ENCODE results near the gene RPL38.

RPL38 gene

GRCh38 chr17:74217037-74217730 lies 13.7 kb downstream of the RPL38 start:
- no peak for ATAC-seq
- no peak for TF ChIP-seq BACH2 (CRISPR knock-in tag; IDR thresholded peaks at IDR 0.05; ENCODE audit: borderline replicate concordance)
- TF ChIP-seq ESRRG (CRISPR knock-in tag; IDR thresholded peaks at IDR 0.05), result no peak
- no peak for TF ChIP-seq POU6F1 (CRISPR knock-in tag; IDR thresholded peaks at IDR 0.05; ENCODE audit: borderline replicate concordance, low read depth)
- TF ChIP-seq CSDC2 (CRISPR knock-in tag; IDR thresholded peaks at IDR 0.05), result no peak
- TF ChIP-seq TOX (CRISPR knock-in tag; IDR thresholded peaks at IDR 0.05; ENCODE audit: borderline replicate concordance), result no peak
- TF ChIP-seq OSR1 (CRISPR knock-in tag; IDR thresholded peaks at IDR 0.05), result no peak
- TF ChIP-seq ZFP30 (CRISPR knock-in tag; IDR thresholded peaks at IDR 0.05), result no peak
- no peak for TF ChIP-seq SNAI2 (CRISPR knock-in tag; IDR thresholded peaks at IDR 0.05)
- no peak for TF ChIP-seq GLIS3 (CRISPR knock-in tag; IDR thresholded peaks at IDR 0.05)
- TF ChIP-seq ZFP3 (CRISPR knock-in tag; IDR thresholded peaks at IDR 0.05), result no peak
- TF ChIP-seq ISL1 (CRISPR knock-in tag; IDR thresholded peaks at IDR 0.05), result no peak
- TF ChIP-seq ZC3H10 (CRISPR knock-in tag; IDR thresholded peaks at IDR 0.05), result no peak
- no peak for TF ChIP-seq CREB5 (CRISPR knock-in tag; IDR thresholded peaks at IDR 0.05; ENCODE audit: low read depth)
- TF ChIP-seq ZNF8 (CRISPR knock-in tag; IDR thresholded peaks at IDR 0.05), result no peak

GRCh38 chr17:74217888-74218287 lies 14.4 kb downstream of the RPL38 start:
- ATAC-seq, result no peak
- TF ChIP-seq ZFP30 (CRISPR knock-in tag; IDR thresholded peaks at IDR 0.05) (no peak), ZNF565 (CRISPR knock-in tag; conservative IDR thresholded peaks at IDR 0.05; ENCODE audit: low read depth) (no peak), ARNTL (CRISPR knock-in tag; IDR thresholded peaks at IDR 0.05; ENCODE audit: borderline replicate concordance, low read depth) (no peak), TOX (CRISPR knock-in tag; IDR thresholded peaks at IDR 0.05; ENCODE audit: borderline replicate concordance) (no peak), TSHZ2 (CRISPR knock-in tag; IDR thresholded peaks at IDR 0.05) (no peak), CSRNP3 (CRISPR knock-in tag; IDR thresholded peaks at IDR 0.05) (no peak), PPARA (CRISPR knock-in tag; IDR thresholded peaks at IDR 0.05; ENCODE audit: borderline replicate concordance) (no peak), POU6F1 (CRISPR knock-in tag; IDR thresholded peaks at IDR 0.05; ENCODE audit: borderline replicate concordance, low read depth) (no peak), GLIS3 (CRISPR knock-in tag; IDR thresholded peaks at IDR 0.05) (no peak), ZNF8 (CRISPR knock-in tag; IDR thresholded peaks at IDR 0.05) (no peak), BACH2 (CRISPR knock-in tag; IDR thresholded peaks at IDR 0.05; ENCODE audit: borderline replicate concordance) (no peak), ISL1 (CRISPR knock-in tag; IDR thresholded peaks at IDR 0.05) (no peak), ZNF70 (CRISPR knock-in tag; IDR thresholded peaks at IDR 0.05) (no peak), PATZ1 (CRISPR knock-in tag; IDR thresholded peaks at IDR 0.05; ENCODE audit: borderline replicate concordance) (no peak)

Data from SK-N-SH treated with all-trans-retinoic acid at 6 μM for 48 hours (cell line).